ENCODE measurements around the gene SFMBT1. TPM values are rescaled to one million over a fixed set of nuclear protein-coding genes. Genes with fewer than 3 reads are reported as not detected.
A peak's percentile ranks its signal among the peaks of the same experiment; 100 is the strongest.

Gene SFMBT1
- total RNA-seq, 1 donor from 2014 or later, result 5.5 TPM

DNA sequence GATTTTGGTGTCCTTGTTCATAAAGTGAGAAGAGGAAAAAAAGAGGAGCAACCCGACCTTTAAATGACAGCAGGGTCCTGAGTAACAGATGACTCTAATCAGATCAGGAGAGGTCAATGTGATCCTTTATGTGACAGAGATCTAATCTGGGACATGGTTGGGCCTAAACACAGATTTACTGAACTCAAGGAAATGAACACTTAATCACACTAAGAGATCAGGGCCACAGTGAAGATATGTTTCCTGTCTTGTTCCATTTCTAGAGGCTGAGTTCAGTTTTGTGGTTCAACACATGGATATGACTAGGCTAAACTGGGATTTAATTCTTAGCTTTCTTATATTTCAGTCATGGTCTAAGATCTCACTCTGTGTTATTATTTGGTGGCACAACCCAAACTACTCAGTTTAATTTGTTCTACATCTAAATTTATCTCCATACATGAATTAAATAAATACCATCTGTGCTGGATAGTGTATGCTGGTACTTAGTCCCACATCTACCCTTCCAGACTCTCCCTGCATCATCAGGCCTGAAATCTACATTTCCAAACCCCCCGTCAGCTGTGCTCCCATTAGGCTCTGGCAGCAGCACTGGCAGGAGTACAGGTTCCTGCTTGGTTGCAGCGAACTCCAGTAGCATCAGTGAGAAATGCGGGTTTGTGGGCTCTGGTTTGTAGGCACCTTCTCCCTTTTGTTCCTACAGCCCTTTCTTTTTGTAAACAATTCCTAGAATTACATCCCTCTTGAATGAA lies 22.6 kb downstream of the SFMBT1 start:
- no peak overlapping the region for H3K27ac ChIP-seq (ENCODE audit: low read depth, low read length)
- H4K20me1 ChIP-seq (ENCODE audit: insufficient read depth, low read length), result no peaks in the 10 kb centered on the region
- H3K27me3 ChIP-seq (ENCODE audit: insufficient read depth, low read length), result no peaks in the 10 kb centered on the region
- no peak for TF ChIP-seq EZH2 (IDR thresholded peaks at IDR 0.05; ENCODE audit: insufficient read depth, low read length)
- TF ChIP-seq, protein P1, sequence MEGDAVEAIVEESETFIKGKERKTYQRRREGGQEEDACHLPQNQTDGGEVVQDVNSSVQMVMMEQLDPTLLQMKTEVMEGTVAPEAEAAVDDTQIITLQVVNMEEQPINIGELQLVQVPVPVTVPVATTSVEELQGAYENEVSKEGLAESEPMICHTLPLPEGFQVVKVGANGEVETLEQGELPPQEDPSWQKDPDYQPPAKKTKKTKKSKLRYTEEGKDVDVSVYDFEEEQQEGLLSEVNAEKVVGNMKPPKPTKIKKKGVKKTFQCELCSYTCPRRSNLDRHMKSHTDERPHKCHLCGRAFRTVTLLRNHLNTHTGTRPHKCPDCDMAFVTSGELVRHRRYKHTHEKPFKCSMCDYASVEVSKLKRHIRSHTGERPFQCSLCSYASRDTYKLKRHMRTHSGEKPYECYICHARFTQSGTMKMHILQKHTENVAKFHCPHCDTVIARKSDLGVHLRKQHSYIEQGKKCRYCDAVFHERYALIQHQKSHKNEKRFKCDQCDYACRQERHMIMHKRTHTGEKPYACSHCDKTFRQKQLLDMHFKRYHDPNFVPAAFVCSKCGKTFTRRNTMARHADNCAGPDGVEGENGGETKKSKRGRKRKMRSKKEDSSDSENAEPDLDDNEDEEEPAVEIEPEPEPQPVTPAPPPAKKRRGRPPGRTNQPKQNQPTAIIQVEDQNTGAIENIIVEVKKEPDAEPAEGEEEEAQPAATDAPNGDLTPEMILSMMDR (IDR thresholded peaks at IDR 0.05; ENCODE audit: insufficient read depth, low read depth, low read length), result no peak
- no peak for FAIRE-seq
- no peak overlapping the region for H3K9ac ChIP-seq (ENCODE audit: low read length)
- peaks cover 19% of the 10 kb centered on the region for H3K4me1 Mint-ChIP-seq (ENCODE audit: low read depth, unreplicated experiment)
- H3K36me3 ChIP-seq (ENCODE audit: insufficient read depth, low read length), result no peaks in the 10 kb centered on the region
- peaks cover 5% of the 10 kb centered on the region for H3K79me2 ChIP-seq (ENCODE audit: insufficient read depth, low read length)
- no peak overlapping the region for H3K4me3 Mint-ChIP-seq (ENCODE audit: unreplicated experiment)
- DNase-seq (ENCODE audit: low read depth), result no peak
- H3K36me3 Mint-ChIP-seq (ENCODE audit: low read depth, unreplicated experiment), result no peaks in the 10 kb centered on the region
- H3K9me3 Mint-ChIP-seq (ENCODE audit: unreplicated experiment), result no peaks in the 10 kb centered on the region
- no peak overlapping the region for H3K4me2 ChIP-seq (ENCODE audit: low read length)
- no peak overlapping the region for H3K27ac Mint-ChIP-seq (ENCODE audit: unreplicated experiment)
- no peaks in the 10 kb centered on the region for H3K27me3 Mint-ChIP-seq (ENCODE audit: low read depth, unreplicated experiment)
- H3K4me3 ChIP-seq (ENCODE audit: insufficient read depth, low read depth, low read length), result no peak overlapping the region
- H3K4me1 ChIP-seq (ENCODE audit: insufficient read depth, low read length), result no peaks in the 10 kb centered on the region
- no peak overlapping the region for H2AFZ ChIP-seq (ENCODE audit: low read depth, low read length)
- H3K9me3 ChIP-seq (ENCODE audit: insufficient read depth, low read depth, low read length), result no peaks in the 10 kb centered on the region

DNA sequence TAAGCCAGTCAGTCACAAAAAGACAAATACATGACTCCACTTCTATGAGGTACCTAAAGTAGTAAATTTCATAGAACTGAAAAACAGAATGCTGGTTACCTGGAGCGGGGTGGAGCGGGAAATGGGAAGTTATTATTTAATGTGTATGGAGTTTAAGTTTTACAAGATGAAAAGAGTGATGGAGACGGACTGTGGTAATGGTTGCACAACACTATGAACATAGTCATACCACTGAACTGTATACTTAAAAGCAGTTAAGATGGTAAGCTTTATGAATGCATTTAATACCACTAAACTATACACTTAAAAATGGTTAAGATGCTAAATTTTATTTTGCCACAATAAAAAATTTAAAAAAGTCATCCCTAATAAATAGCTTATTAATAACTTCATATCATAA lies 23.2 kb downstream of the SFMBT1 start:
- Mint-ChIP-seq H3K27ac (ENCODE audit: unreplicated experiment) (no peak overlapping the region), H3K27me3 (ENCODE audit: low read depth, unreplicated experiment) (no peaks in the 10 kb centered on the region), H3K36me3 (ENCODE audit: low read depth, unreplicated experiment) (no peaks in the 10 kb centered on the region), H3K4me1 (ENCODE audit: low read depth, unreplicated experiment) (peaks cover 20% of the 10 kb centered on the region), H3K9me3 (ENCODE audit: unreplicated experiment) (no peaks in the 10 kb centered on the region), H3K4me3 (ENCODE audit: unreplicated experiment) (no peak overlapping the region)
- no peak overlapping the region for H3K27ac ChIP-seq (ENCODE audit: low read depth, low read length)
- H3K4me1 ChIP-seq (ENCODE audit: insufficient read depth, low read length), result no peaks in the 10 kb centered on the region
- H3K36me3 ChIP-seq (ENCODE audit: insufficient read depth, low read length), result no peaks in the 10 kb centered on the region
- H2AFZ ChIP-seq (ENCODE audit: low read depth, low read length), result no peak overlapping the region
- peaks cover 5% of the 10 kb centered on the region for H3K79me2 ChIP-seq (ENCODE audit: insufficient read depth, low read length)
- no peak overlapping the region for H3K4me2 ChIP-seq (ENCODE audit: low read length)
- no peaks in the 10 kb centered on the region for H4K20me1 ChIP-seq (ENCODE audit: insufficient read depth, low read length)
- no peak for TF ChIP-seq EZH2 (IDR thresholded peaks at IDR 0.05; ENCODE audit: insufficient read depth, low read length)
- TF ChIP-seq, protein P1 (IDR thresholded peaks at IDR 0.05; ENCODE audit: insufficient read depth, low read depth, low read length), result no peak
- DNase-seq (ENCODE audit: low read depth), result no peak
- no peaks in the 10 kb centered on the region for H3K9me3 ChIP-seq (ENCODE audit: insufficient read depth, low read depth, low read length)
- H3K9ac ChIP-seq (ENCODE audit: low read length), result no peak overlapping the region
- no peak for FAIRE-seq
- H3K27me3 ChIP-seq (ENCODE audit: insufficient read depth, low read length), result no peaks in the 10 kb centered on the region
- no peak overlapping the region for H3K4me3 ChIP-seq (ENCODE audit: insufficient read depth, low read depth, low read length)

DNA sequence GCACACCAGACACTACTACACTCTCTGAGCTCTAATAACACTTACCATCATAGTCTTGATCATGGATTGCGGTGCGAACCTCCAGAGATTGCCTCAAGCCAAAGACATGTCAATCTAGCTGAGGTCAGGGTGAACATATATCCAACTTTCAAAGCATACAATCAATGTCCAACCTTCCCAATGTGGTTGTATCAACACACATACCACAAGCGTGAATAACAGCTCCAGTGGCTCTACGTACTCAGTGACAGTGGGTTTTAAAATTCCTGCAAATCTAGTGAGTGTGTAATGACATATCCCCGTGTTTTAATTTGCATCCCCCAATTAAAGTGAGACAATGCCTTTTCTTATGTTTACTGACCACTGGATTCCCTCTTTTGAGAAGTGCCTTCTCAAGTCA lies 29.6 kb downstream of the SFMBT1 start:
- TF ChIP-seq, protein P1 (IDR thresholded peaks at IDR 0.05; ENCODE audit: insufficient read depth, low read depth, low read length), result no peak
- TF ChIP-seq EZH2 (IDR thresholded peaks at IDR 0.05; ENCODE audit: insufficient read depth, low read length), result no peak
- Histone ChIP-seq H3K9ac (ENCODE audit: low read length) (no peak overlapping the region), H3K36me3 (ENCODE audit: insufficient read depth, low read length) (no peaks in the 10 kb centered on the region), H3K4me2 (ENCODE audit: low read length) (no peak overlapping the region), H3K79me2 (ENCODE audit: insufficient read depth, low read length) (no peaks in the 10 kb centered on the region), H2AFZ (ENCODE audit: low read depth, low read length) (no peak overlapping the region), H3K9me3 (ENCODE audit: insufficient read depth, low read depth, low read length) (no peaks in the 10 kb centered on the region), H3K4me3 (ENCODE audit: insufficient read depth, low read depth, low read length) (no peak overlapping the region), H3K27ac (ENCODE audit: low read depth, low read length) (no peak overlapping the region), H4K20me1 (ENCODE audit: insufficient read depth, low read length) (no peaks in the 10 kb centered on the region), H3K4me1 (ENCODE audit: insufficient read depth, low read length) (peaks cover 7% of the 10 kb centered on the region), H3K27me3 (ENCODE audit: insufficient read depth, low read length) (no peaks in the 10 kb centered on the region)
- no peaks in the 10 kb centered on the region for H3K27me3 Mint-ChIP-seq (ENCODE audit: low read depth, unreplicated experiment)
- no peaks in the 10 kb centered on the region for H3K9me3 Mint-ChIP-seq (ENCODE audit: unreplicated experiment)
- H3K4me1 Mint-ChIP-seq (ENCODE audit: low read depth, unreplicated experiment), result peaks cover 17% of the 10 kb centered on the region
- H3K27ac Mint-ChIP-seq (ENCODE audit: unreplicated experiment), result no peak overlapping the region
- DNase-seq (ENCODE audit: low read depth), result peak; percentile 75
- H3K4me3 Mint-ChIP-seq (ENCODE audit: unreplicated experiment), result no peak overlapping the region
- no peaks in the 10 kb centered on the region for H3K36me3 Mint-ChIP-seq (ENCODE audit: low read depth, unreplicated experiment)
- no peak for FAIRE-seq
